PFSK-1 (cell line): ENCODE data around the gene USP32.

Experiments
- POLR2AphosphoS5 ChIP-seq: IDR thresholded peaks from 2 replicates; pipeline ENCODE4 v1.6.1; 2012; ENCODE audit warnings: low read depth, mild to moderate bottlenecking, control low read depth, low read length, moderate library complexity
- REST ChIP-seq, 2 experiments: IDR thresholded peaks; 2 replicates each; pipeline versions ENCODE4 v1.6.1 to v1.8.0; 2011 to 2012; ENCODE audit warnings: low read depth in 2 of 2, low read length in 2 of 2, control low read depth in 1 of 2, inconsistent platforms in 1 of 2, mild to moderate bottlenecking in 1 of 2, moderate library complexity in 1 of 2; ENCODE audit not compliant: insufficient read depth in 1 of 2
- TAF1 ChIP-seq: IDR thresholded peaks from 2 replicates; pipeline ENCODE4 v1.6.1; 2012; ENCODE audit warnings: low read length, control low read depth, borderline replicate concordance; ENCODE audit not compliant: insufficient read depth

GRCh38 chr17:60157487-60158040, 234.4 kb downstream of the USP32 start:
- TF ChIP-seq TAF1 (no peak), REST (IDR thresholded peaks at IDR 0.05; ENCODE audit: insufficient read depth in 1 of 2, low read depth in 2 of 2, low read length in 2 of 2) (no peak), POLR2AphosphoS5 (no peak)
